Mesendoderm (in vitro differentiated cells): ENCODE results near the gene SIN3B.

Experiments
- DNase-seq: peaks from one replicate; pipeline ENCODE4 v3.0.0; 2013
- H2AK5ac ChIP-seq: 2 replicates; pipeline ENCODE4 v1.6.1; 2013; ENCODE audit warnings: low read length, inconsistent platforms
- H2BK120ac ChIP-seq: 2 replicates; pipeline ENCODE4 v1.6.1; 2013; ENCODE audit warnings: low read depth, mild to moderate bottlenecking, low read length, moderate library complexity, mixed read lengths
- H2BK15ac ChIP-seq: replicated peaks from 2 replicates; pipeline ENCODE4 v1.6.1; 2013; ENCODE audit warnings: low read depth, mild to moderate bottlenecking, moderate library complexity
- H2BK5ac ChIP-seq: 2 replicates; pipeline ENCODE4 v1.6.1; 2013; ENCODE audit warnings: low read length, inconsistent platforms
- H3K18ac ChIP-seq: 2 replicates; pipeline ENCODE4 v1.6.1; 2013; ENCODE audit warnings: mild to moderate bottlenecking, low read length, mixed read lengths
- H3K23ac ChIP-seq: one replicate; pipeline ENCODE4 v1.6.1; 2013; ENCODE audit warnings: low read length
- H3K27ac ChIP-seq: 2 replicates; pipeline ENCODE4 v1.5.1; 2013; ENCODE audit warnings: low read depth, mild to moderate bottlenecking, inconsistent platforms, low read length, moderate library complexity
- H3K27me3 ChIP-seq: 2 replicates; pipeline ENCODE4 v1.6.1; 2013; ENCODE audit warnings: low read length, control low read depth, mild to moderate bottlenecking, inconsistent platforms; ENCODE audit not compliant: insufficient read depth, poor library complexity
- H3K36me3 ChIP-seq: 2 replicates; pipeline ENCODE4 v1.6.1; 2013; ENCODE audit warnings: low read length, inconsistent platforms; ENCODE audit not compliant: control insufficient read depth, insufficient read depth
- H3K4ac ChIP-seq: one replicate; pipeline ENCODE4 v1.6.1; 2013; ENCODE audit warnings: low read depth, mild to moderate bottlenecking, low read length, moderate library complexity
- H3K4me1 ChIP-seq: 2 replicates; pipeline ENCODE4 v1.6.1; 2013; ENCODE audit warnings: low read depth, low read length, inconsistent platforms; ENCODE audit not compliant: control insufficient read depth
- H3K4me2 ChIP-seq: 2 replicates; pipeline ENCODE4 v1.6.1; 2013; ENCODE audit warnings: low read length
- H3K4me3 ChIP-seq: 2 replicates; pipeline ENCODE4 v1.5.1; 2013; ENCODE audit warnings: mild to moderate bottlenecking, low read length
- H3K56ac ChIP-seq: one replicate; pipeline ENCODE4 v1.6.1; 2013; ENCODE audit warnings: low read length
- H3K79me1 ChIP-seq: 2 replicates; pipeline ENCODE4 v1.6.1; 2013; ENCODE audit warnings: low read length, inconsistent platforms
- H3K79me2 ChIP-seq: 2 replicates; pipeline ENCODE4 v1.6.1; 2013; ENCODE audit warnings: mild to moderate bottlenecking, low read length; ENCODE audit not compliant: control insufficient read depth, insufficient read depth
- H3K9ac ChIP-seq: 2 replicates; pipeline ENCODE4 v1.6.1; 2013; ENCODE audit warnings: low read length, inconsistent platforms
- H4K5ac ChIP-seq: one replicate; pipeline ENCODE4 v1.6.1; 2013; ENCODE audit warnings: low read length
- H4K8ac ChIP-seq: one replicate; pipeline ENCODE4 v1.6.1; 2013; ENCODE audit warnings: low read depth, mild to moderate bottlenecking, control low read depth, low read length, moderate library complexity
- WGBS: extraction: QIAGEN DNeasy Blood & Tissue Kit; methylation state at CpG from one replicate; pipeline ENCODE4 v1.1.7; 2013; ENCODE audit warnings: low lambda C conversion rate, missing lambda C conversion rate; ENCODE audit not compliant: insufficient coverage; ENCODE audit errors: extremely low coverage; 5-methylcytosine and 5-hydroxymethylcytosine counted together

The SIN3B gene

GRCh38 chr19:16889366-16889882 is 60.2 kb downstream of the SIN3B start:
- Histone ChIP-seq H2BK120ac (no peak overlapping the region), H3K4me1 (no peaks in the 10 kb centered on the region), H3K4me2 (no peak overlapping the region), H2BK15ac (no peak overlapping the region), H3K56ac (no peak overlapping the region), H3K79me1 (no peaks in the 10 kb centered on the region), H4K5ac (no peak overlapping the region), H3K23ac (no peak overlapping the region), H3K18ac (no peak overlapping the region), H3K79me2 (no peaks in the 10 kb centered on the region), H2AK5ac (no peak overlapping the region), H3K27ac (no peak overlapping the region), H3K4ac (no peak overlapping the region), H2BK5ac (no peak overlapping the region), H3K36me3 (no peaks in the 10 kb centered on the region), H3K27me3 (no peaks in the 10 kb centered on the region), H4K8ac (no peak overlapping the region), H3K9ac (no peak overlapping the region), H3K4me3 (no peak overlapping the region)
- DNase-seq, result no peak
- WGBS, result no CpG with 5 or more reads among the region's 22 CpGs

GRCh38 chr19:16889883-16890460 is 60.8 kb downstream of the SIN3B start:
- WGBS, result no CpG with 5 or more reads among the region's 48 CpGs
- H3K9ac ChIP-seq, result no peak overlapping the region
- no peak overlapping the region for H3K27ac ChIP-seq

DNA sequence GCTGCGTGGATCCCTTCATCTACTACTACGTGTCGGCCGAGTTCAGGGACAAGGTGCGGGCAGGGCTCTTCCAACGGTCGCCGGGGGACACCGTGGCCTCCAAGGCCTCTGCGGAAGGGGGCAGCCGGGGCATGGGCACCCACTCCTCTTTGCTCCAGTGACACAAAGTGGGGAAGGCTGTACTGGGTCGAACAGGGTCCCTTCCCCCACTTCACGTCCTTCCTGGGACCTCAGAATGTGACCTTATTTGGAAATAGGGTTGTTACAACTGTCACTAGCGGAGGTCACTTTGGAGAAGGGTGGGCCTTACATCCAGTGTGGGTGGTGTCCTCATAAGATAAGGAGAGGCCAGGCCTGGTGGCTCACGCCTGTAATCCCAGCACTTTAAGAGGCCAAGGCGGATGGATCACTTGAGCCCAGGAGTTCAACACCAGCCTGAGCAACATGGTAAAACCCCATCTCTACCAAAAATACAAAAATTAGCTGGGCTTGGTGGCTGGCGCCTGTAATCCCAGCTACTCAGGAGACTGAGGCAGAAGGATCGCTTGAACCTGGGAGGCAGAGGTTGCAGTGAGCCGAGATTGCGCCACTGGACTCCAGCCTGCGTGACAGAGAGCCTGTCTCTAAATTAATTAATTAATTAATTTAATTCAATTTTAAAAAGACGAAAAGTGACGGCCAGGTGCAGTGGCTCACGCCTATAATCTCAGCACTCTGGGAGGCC is 61.4 kb downstream of the SIN3B start:
- no peak overlapping the region for H3K4ac ChIP-seq
- H3K27me3 ChIP-seq, result no peaks in the 10 kb centered on the region
- no peak overlapping the region for H3K18ac ChIP-seq
- H2BK120ac ChIP-seq, result no peak overlapping the region
- H2BK5ac ChIP-seq, result no peak overlapping the region
- H3K4me2 ChIP-seq, result no peak overlapping the region
- H3K79me2 ChIP-seq, result no peaks in the 10 kb centered on the region
- WGBS, result no CpG with 5 or more reads among the region's 24 CpGs
- no peak overlapping the region for H3K56ac ChIP-seq
- H3K36me3 ChIP-seq, result no peaks in the 10 kb centered on the region
- no peak overlapping the region for H3K9ac ChIP-seq
- H3K27ac ChIP-seq, result no peak overlapping the region
- H4K5ac ChIP-seq, result no peak overlapping the region
- no peak overlapping the region for H2BK15ac ChIP-seq
- H4K8ac ChIP-seq, result no peak overlapping the region
- H3K79me1 ChIP-seq, result no peaks in the 10 kb centered on the region
- H3K23ac ChIP-seq, result no peak overlapping the region
- H3K4me1 ChIP-seq, result no peaks in the 10 kb centered on the region
- H3K4me3 ChIP-seq, result no peak overlapping the region
- H2AK5ac ChIP-seq, result no peak overlapping the region
- no peak for DNase-seq

More at GRCh38 chr19:16889883-16890460, 60.8 kb downstream of the SIN3B start:
- no peak overlapping the region for H4K8ac ChIP-seq
- H2BK120ac ChIP-seq, result no peak overlapping the region
- no peak overlapping the region for H2BK5ac ChIP-seq
- H3K27me3 ChIP-seq, result no peaks in the 10 kb centered on the region
- no peak overlapping the region for H3K23ac ChIP-seq
- no peak overlapping the region for H2AK5ac ChIP-seq
- no peaks in the 10 kb centered on the region for H3K79me1 ChIP-seq
- no peak overlapping the region for H2BK15ac ChIP-seq
- no peaks in the 10 kb centered on the region for H3K4me1 ChIP-seq
- no peaks in the 10 kb centered on the region for H3K36me3 ChIP-seq
- DNase-seq, result no peak
- no peaks in the 10 kb centered on the region for H3K79me2 ChIP-seq
- no peak overlapping the region for H3K56ac ChIP-seq
- H3K18ac ChIP-seq, result no peak overlapping the region
- H4K5ac ChIP-seq, result no peak overlapping the region
- H3K4me2 ChIP-seq, result no peak overlapping the region
- no peak overlapping the region for H3K4ac ChIP-seq
- no peak overlapping the region for H3K4me3 ChIP-seq

- Histone ChIP-seq H3K56ac (no peak overlapping the region), H3K79me2 (no peaks in the 10 kb centered on the region), H3K23ac (no peak overlapping the region), H4K5ac (no peak overlapping the region), H2BK5ac (no peak overlapping the region), H2AK5ac (no peak overlapping the region), H3K4me3 (no peak overlapping the region), H2BK15ac (no peak overlapping the region), H4K8ac (no peak overlapping the region), H3K27me3 (no peaks in the 10 kb centered on the region), H3K27ac (no peak overlapping the region), H3K9ac (no peak overlapping the region), H3K4me2 (no peak overlapping the region), H3K36me3 (no peaks in the 10 kb centered on the region), H3K4me1 (no peaks in the 10 kb centered on the region), H3K4ac (no peak overlapping the region), H3K79me1 (no peaks in the 10 kb centered on the region), H3K18ac (no peak overlapping the region), H2BK120ac (no peak overlapping the region)
- WGBS, result no CpG with 5 or more reads among the region's 12 CpGs
- DNase-seq, result no peak
Measured at GRCh38 chr19:16891696-16892382, 62.6 kb downstream of the SIN3B start.

- Histone ChIP-seq H3K79me1 (no peaks in the 10 kb centered on the region), H2BK120ac (no peak overlapping the region), H3K4me2 (no peak overlapping the region), H4K8ac (no peak overlapping the region), H3K4me3 (no peak overlapping the region), H3K9ac (no peak overlapping the region), H3K4me1 (no peaks in the 10 kb centered on the region), H3K27ac (no peak overlapping the region), H3K27me3 (no peaks in the 10 kb centered on the region), H3K4ac (no peak overlapping the region), H3K56ac (no peak overlapping the region), H2BK15ac (no peak overlapping the region), H3K23ac (no peak overlapping the region), H2AK5ac (no peak overlapping the region), H4K5ac (no peak overlapping the region), H2BK5ac (no peak overlapping the region), H3K79me2 (no peaks in the 10 kb centered on the region), H3K36me3 (no peaks in the 10 kb centered on the region), H3K18ac (no peak overlapping the region)
- WGBS, result no CpG with 5 or more reads among the region's 4 CpGs
- DNase-seq, result no peak
Measured at GRCh38 chr19:16892436-16892835, 63.2 kb downstream of the SIN3B start.
